Endometrial microvascular endothelial cells (primary cell): ENCODE data around the gene DIP2B. TPM values are rescaled to one million over a fixed set of nuclear protein-coding genes. Genes with fewer than 3 reads are reported as not detected.
"Not testable (repeated sequence)": the region's sequence is repeated elsewhere in the genome, so short reads cannot be mapped to it uniquely, and the experiment has no call there.

Source experiments
- in situ Hi-C: cut with HindIII; loops from 2 replicates; pipeline ENCODE4 v1.10.0; 2017; ENCODE audit warnings: low sequenced_read_pairs, low pct_unique_long_range_greater_than_20kb; ENCODE audit errors: inconsistent ontology term
- total RNA-seq: library from RNA; depleted of rRNA; stranded (reverse); fragments of >200 nt; gene quantifications from one replicate; pipeline ENCODE4 v1.2.3, GENCODE V29; 2015; ENCODE audit errors: inconsistent ontology term

The DIP2B gene
- total RNA-seq, 1 donor from 2014 or later, result 21.0 TPM

GRCh38 chr12:50546441-50547318 is 41.9 kb downstream of the DIP2B start:
- in situ Hi-C loops, result no loop called here

GRCh38 chr12:50547742-50548141 is 43.0 kb downstream of the DIP2B start:
- in situ Hi-C loops, result no loop called here

GRCh38 chr12:50549885-50550284 is 45.1 kb downstream of the DIP2B start:
- in situ Hi-C loops, result no loop called here

- in situ Hi-C loops, result no loop called here
Measured at GRCh38 chr12:50550530-50551223, 45.9 kb downstream of the DIP2B start.

- in situ Hi-C loops, result no loop called here
Measured at GRCh38 chr12:50551866-50552265, 47.1 kb downstream of the DIP2B start.

GRCh38 chr12:50554651-50555050 is 49.9 kb downstream of the DIP2B start:
- in situ Hi-C loops, result no loop called here

GRCh38 chr12:50555471-50555885 is 50.7 kb downstream of the DIP2B start:
- in situ Hi-C loops, result no loop called here

- in situ Hi-C loops, result no loop called here
Measured at GRCh38 chr12:50556273-50556672, 51.5 kb downstream of the DIP2B start.

- in situ Hi-C loops, result not testable (repeated sequence)
Measured at GRCh38 chr12:50556796-50557195, 52.0 kb downstream of the DIP2B start.

GRCh38 chr12:50557421-50557820 is 52.6 kb downstream of the DIP2B start:
- in situ Hi-C loops, result no loop called here

- in situ Hi-C loops, result no loop called here
Measured at GRCh38 chr12:50558970-50559369, 54.2 kb downstream of the DIP2B start.

- in situ Hi-C loops, result no loop called here
Measured at GRCh38 chr12:50562520-50563433, 58.0 kb downstream of the DIP2B start.

- in situ Hi-C loops, result no loop called here
Measured at GRCh38 chr12:50563434-50563787, 58.6 kb downstream of the DIP2B start.

- in situ Hi-C loops, result no loop called here
Measured at GRCh38 chr12:50564237-50564947, 59.6 kb downstream of the DIP2B start.

- in situ Hi-C loops, result no loop called here
Measured at GRCh38 chr12:50564948-50565297, 60.1 kb downstream of the DIP2B start.

- in situ Hi-C loops, result no loop called here
Measured at GRCh38 chr12:50566066-50566465, 61.3 kb downstream of the DIP2B start.

- in situ Hi-C loops, result no loop called here
Measured at GRCh38 chr12:50567926-50568325, 63.1 kb downstream of the DIP2B start.

- in situ Hi-C loops, result no loop called here
Measured at GRCh38 chr12:50568338-50569091, 63.7 kb downstream of the DIP2B start.
